ENCODE measurements around the gene TRAF3IP3.

DNA sequence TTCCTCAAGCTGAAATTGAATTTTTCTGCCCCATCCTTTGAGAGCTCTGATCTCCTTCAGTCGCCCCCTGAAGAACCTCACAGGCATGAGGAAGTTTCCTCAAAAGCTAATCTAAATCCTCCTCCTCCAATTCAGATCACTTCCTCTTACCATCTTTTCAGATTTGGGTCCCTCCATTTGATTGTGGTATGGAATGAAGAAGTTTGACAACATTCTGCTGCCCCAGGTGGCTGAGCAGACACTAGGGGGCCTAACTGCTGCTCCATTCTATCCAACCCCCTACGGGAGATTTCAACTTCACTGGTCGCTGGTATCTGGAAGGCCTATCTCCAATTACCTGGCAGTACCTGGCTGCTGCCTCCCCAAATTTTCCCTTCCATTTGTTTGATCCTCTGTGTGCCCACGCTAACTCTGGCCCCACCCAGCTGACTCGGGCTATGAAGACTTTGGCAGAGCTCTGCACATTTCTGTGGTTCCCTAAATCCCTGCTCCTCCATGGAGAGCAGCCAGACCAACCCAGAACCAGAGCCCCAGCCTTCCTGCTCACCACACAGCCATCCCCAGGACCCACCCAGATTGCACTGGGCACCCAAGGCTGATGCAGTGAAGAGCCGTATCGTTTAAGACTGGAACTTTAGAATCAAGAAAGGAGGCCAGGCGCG, 42.3 kb downstream of the TRAF3IP3 start:
- TF ChIP-seq, protein P1, sequence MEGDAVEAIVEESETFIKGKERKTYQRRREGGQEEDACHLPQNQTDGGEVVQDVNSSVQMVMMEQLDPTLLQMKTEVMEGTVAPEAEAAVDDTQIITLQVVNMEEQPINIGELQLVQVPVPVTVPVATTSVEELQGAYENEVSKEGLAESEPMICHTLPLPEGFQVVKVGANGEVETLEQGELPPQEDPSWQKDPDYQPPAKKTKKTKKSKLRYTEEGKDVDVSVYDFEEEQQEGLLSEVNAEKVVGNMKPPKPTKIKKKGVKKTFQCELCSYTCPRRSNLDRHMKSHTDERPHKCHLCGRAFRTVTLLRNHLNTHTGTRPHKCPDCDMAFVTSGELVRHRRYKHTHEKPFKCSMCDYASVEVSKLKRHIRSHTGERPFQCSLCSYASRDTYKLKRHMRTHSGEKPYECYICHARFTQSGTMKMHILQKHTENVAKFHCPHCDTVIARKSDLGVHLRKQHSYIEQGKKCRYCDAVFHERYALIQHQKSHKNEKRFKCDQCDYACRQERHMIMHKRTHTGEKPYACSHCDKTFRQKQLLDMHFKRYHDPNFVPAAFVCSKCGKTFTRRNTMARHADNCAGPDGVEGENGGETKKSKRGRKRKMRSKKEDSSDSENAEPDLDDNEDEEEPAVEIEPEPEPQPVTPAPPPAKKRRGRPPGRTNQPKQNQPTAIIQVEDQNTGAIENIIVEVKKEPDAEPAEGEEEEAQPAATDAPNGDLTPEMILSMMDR (IDR thresholded peaks at IDR 0.05), result no peak
- TF ChIP-seq POLR2A (IDR thresholded peaks at IDR 0.05) (no peak), POLR2AphosphoS5 (IDR thresholded peaks at IDR 0.05) (no peak), EP300 (IDR thresholded peaks at IDR 0.05) (no peak)

Measured in upper lobe of left lung (tissue), 4 donors.